Coronary artery (tissue), 2 donors: ENCODE results near the gene TNFRSF25.
A peak's percentile ranks its signal among the peaks of the same experiment; 100 is the strongest.

Experiments
- DNase-seq: peaks from one replicate; pipeline ENCODE4 v3.0.0-alpha.2; 2017; ENCODE audit warnings: low spot score
- H3K27ac ChIP-seq, 2 donors: fragments of 200-600 bp; sonication (generic); one replicate each; pipeline ENCODE4 v1.5.1; 2016 to 2019
- H3K4me3 ChIP-seq: fragments of 200-600 bp; sonication (generic); 2 replicates; pipeline ENCODE4 v1.5.1; 2016; ENCODE audit warnings: mild to moderate bottlenecking, moderate library complexity
- CTCF ChIP-seq: fragments of 200-600 bp; sonication (generic); IDR thresholded peaks from one replicate; pipeline ENCODE4 v1.5.1; 2019; ENCODE audit warnings: antibody characterized with exemption

The TNFRSF25 gene

GRCh38 chr1:6511056-6511455 is 45.1 kb upstream of the TNFRSF25 start:
- H3K27ac ChIP-seq, result no peak overlapping the region
- H3K4me3 ChIP-seq, result no peak overlapping the region
- TF ChIP-seq CTCF, result no peak
- no peak for DNase-seq

GRCh38 chr1:6510493-6510892 is 44.5 kb upstream of the TNFRSF25 start:
- Histone ChIP-seq H3K4me3 (no peak overlapping the region), H3K27ac (no peak overlapping the region)
- no peak for DNase-seq
- TF ChIP-seq CTCF, result no peak

- TF ChIP-seq CTCF, result no peak
- Histone ChIP-seq H3K27ac (peak overlapping the region in 1 of 2 donors; percentile 16), H3K4me3 (no peak overlapping the region)
- no peak for DNase-seq
Observed at GRCh38 chr1:6509919-6510291, 43.9 kb upstream of the TNFRSF25 start.

GRCh38 chr1:6509220-6509918 is 43.4 kb upstream of the TNFRSF25 start:
- DNase-seq, result no peak
- Histone ChIP-seq H3K4me3 (no peak overlapping the region), H3K27ac (peak overlapping the region in 1 of 2 donors; percentile 16)
- TF ChIP-seq CTCF, result no peak

- Histone ChIP-seq H3K27ac (peak overlapping the region in 1 of 2 donors; percentile 11), H3K4me3 (no peak overlapping the region)
- no peak for TF ChIP-seq CTCF
- no peak for DNase-seq
Observed at GRCh38 chr1:6508816-6509189, 42.8 kb upstream of the TNFRSF25 start.

- DNase-seq, result no peak
- H3K27ac ChIP-seq, result no peak overlapping the region
Observed at GRCh38 chr1:6508154-6508815, 42.3 kb upstream of the TNFRSF25 start.

More at GRCh38 chr1:6508154-6508815, 42.3 kb upstream of the TNFRSF25 start:
- no peak overlapping the region for H3K4me3 ChIP-seq
- TF ChIP-seq CTCF, result no peak
